Activated CD4-positive, CD25-positive, alpha-beta regulatory T cell treated with anti-CD3 and anti-CD28 coated beads, Interleukin-2, amount 50 U/mL, for 24 hours (primary cell): ENCODE measurements around the gene GLDC.
A peak's percentile ranks its signal among the peaks of the same experiment; 100 is the strongest.

Experiments used
- ATAC-seq, 2 donors: fragments of 150-1000 bp; cut with Tn5 transposase; one replicate each; pipeline ENCODE4 v1.10.0; 2021; ENCODE audit warnings: mild to moderate bottlenecking in 1 of 2, moderate library complexity in 1 of 2

GLDC gene

DNA sequence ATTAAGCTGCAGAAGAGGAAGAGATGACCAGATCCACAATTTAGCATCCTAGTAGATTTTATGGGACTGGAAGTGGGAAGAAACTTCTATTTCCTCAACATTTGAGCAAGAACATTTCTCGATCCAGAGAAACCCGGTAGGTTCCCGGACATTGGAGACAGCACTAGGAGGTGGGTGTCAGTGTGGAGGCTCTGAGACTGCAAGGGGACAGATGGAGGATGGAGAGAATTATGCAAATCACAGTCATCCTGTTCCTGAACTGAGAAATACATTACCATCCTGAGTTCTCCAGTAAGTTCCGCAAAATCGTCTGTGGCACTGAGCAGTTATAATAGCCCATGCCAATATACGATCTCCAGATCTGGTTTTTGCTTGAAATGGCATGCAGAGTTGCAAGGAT lies 25.6 kb downstream of the GLDC start:
- no peak for ATAC-seq

DNA sequence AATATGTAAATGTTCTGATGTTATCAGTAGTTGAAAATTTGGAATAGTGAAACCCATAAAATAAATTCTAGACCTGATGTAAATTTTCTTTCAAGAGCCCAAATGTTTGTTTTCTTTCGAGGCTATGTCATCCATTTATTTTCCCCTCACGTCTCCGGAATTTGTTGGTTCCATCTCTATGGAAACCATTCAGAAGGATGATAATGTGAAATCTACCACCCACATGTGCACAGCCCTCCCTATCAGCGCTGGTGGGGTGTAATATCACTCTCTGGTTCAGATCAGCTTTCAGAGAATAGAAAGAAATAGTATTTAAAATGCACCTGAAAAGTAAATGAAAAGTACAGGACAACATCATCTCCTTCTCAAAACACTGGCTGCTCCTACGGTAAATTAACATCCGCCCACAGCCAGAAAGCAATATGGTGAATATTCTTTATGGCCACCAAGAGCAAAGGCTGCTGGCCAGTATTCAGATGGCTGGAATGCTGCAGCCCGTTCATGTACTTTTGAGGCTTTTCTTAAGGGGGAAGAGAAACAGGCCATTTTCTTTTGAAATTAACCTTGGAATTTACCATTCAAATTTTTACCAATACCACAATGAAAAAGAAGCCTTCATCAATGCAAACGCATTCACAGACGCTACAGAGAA lies 28.5 kb downstream of the GLDC start:
- no peak for ATAC-seq

DNA sequence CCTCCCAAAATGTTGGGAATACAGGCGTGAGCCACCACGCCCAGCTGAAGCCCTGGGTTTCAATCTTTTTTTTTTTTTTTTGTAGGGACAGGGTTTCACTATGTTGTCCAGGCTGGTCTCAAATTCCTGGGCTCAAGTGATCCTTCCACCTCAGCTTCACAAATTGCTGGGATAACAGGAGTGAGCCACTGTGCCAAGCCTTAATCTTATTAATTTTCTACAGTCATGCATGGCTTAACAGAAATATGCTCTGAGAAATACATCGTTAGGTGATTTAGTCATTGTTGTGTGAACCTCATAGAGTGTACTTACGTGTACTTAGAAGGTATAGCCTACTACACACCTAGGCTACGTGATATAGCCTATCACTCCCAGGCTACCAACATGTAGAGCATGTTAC lies 31.0 kb downstream of the GLDC start:
- no peak for ATAC-seq

DNA sequence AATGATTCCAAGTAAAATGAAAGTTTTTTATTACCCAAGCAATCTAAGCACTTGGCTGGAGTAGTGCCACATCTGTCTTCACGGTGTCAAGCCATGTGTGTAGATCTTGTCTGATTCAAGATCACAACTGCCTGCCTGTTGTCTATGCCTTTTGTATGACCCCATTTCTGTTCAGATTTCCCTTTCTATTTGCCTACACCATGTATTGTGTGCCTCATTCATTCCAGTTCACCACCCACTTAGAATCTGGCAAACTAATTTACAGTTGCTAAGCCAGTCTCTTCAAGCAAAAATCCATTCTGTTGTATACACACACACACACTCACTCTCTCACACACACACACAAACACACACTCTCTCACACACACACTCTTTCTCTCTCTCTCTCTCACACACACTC lies 33.7 kb downstream of the GLDC start:
- ATAC-seq, result no peak

DNA sequence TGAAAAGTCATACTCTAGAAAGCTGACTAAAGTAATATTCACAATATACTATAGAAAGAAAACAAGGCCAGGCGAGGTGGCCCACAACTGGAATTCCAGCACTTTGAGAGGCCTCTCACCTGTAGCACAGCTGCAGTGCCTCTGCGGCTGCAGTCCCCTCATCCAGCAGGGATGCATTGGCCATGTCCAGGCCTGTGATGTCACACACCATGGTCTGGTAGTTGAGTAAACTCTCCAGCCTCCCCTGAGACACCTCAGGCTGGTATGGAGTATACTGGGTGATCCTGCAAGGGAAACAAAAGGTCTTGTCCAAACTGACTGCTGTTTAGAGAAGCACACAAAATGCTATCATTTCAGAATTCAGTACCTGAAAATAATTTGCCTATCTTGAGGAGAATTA lies 35.5 kb downstream of the GLDC start:
- ATAC-seq, result no peak

DNA sequence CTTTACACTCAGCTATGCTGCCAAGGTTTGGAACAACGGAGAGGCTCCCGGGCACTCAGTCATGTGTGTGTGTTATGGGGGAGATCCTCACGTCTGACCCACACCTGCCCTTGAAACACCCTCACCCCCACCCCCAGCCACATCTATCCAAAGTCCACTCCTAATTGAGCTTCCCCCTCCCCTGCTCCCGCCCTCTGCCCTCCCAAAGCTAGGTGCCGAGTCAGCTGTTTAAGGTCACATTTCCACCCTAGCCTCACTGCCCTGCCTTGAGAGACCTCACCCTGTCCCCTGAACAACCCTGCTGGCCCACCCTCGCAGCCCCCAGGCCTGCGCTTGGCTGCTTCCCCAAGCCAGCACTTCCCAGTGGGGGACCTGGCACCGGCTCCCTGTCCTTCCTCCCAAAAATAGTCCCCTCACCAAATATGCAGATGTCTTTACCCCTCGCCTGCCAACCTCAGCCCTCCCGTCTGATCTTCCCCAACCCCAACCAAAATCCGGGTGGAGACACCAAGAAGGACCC lies 36.0 kb downstream of the GLDC start:
- no peak for ATAC-seq

DNA sequence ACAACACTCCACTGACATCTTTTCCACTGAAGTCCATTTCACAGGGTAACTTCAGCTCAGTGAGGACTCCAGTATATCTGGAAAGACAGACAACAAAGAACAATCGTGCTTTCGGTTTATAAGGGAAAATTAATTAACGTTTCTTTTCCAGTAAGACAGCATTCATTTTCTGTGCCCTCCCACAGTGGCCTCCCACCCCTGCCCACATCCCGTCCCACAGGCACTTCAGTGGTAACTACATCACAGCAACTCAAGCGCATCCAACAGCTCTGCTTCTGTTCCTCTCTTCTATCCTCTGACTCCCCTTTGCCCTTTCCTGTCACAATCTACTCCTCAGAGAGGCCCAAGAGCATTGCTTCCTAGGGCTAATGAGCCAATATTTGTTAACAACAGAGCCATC lies 40.3 kb downstream of the GLDC start:
- ATAC-seq, result peak; percentile 27 to 41

DNA sequence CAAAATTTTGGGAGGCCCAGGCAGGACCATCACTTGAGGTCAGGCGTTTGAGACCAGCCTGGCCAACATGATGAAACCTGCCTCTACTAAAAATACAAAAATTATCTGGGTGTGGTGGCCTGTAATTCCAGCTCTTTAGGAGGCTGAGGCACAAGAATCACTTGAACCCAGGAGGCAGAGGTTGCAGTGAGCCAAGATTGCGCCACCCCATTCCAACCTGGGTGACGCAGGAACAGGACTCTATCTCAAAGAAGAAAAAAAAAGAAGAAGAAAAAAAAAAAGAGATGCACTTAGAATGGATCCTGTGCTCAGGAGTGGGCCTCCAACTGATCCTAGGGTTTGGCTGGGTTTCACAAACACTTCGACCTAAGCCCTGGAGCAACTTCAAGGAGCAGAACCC lies 45.1 kb downstream of the GLDC start:
- ATAC-seq, result no peak

DNA sequence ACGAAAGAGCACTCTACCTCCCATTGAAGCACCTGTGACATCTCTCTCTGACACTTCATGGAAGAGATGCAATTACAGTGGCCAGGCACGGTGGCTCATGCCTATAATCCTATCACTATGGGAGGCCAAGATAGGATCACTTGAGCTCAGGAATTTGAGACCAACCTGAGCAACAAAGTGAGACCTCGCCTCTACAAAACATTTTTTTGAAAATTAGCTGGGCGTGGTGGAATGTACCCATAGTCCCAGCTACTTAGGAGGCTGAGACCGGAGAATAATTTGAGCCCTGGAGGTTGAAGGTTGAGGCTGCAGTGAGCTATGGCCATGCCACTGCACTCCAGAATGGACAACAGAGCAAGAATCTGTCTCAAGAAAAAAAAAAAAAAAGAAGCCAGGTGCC lies 45.5 kb downstream of the GLDC start:
- no peak for ATAC-seq

DNA sequence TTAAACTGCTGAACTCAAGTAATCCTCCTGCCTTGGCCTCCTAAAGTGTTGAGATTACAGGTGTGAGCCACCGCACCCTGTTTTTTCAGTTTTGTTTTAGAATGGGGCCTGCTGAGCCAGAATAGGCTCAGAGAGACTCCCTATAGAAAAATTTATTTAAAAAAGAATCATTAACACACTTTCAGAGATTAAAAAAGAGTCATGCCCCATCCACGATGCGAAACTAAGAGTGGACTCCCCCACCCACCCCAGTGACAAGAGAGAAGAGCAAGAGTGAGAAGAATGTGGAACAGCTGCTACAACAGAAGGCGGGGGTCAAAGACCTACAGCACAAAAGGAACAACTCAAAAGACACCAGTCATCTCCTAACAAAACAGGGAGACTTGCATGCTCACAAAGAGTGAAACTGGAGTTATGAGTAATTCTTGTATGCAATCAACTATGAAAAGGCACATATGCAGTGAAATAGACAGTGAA lies 47.2 kb downstream of the GLDC start:
- ATAC-seq, result peak; percentile 75 to 83

DNA sequence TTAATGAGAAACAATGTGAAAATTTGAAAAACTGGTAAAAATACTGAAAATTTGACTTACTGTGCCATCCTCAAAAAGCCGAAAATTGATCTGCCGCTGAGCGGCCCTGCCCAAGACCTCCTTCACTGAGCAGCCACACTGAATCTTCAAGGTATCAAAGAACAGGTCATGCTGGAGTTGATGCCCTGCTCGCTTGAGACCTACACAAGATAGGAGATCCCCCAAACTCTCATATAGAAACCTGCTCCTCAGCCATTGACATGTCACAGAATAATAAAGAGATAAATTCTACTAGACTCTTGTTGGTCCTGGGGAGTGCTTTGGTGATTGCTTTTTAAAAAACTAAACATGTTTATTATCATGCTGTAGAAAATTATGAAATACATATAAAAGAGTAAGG lies 52.7 kb downstream of the GLDC start:
- no peak for ATAC-seq

DNA sequence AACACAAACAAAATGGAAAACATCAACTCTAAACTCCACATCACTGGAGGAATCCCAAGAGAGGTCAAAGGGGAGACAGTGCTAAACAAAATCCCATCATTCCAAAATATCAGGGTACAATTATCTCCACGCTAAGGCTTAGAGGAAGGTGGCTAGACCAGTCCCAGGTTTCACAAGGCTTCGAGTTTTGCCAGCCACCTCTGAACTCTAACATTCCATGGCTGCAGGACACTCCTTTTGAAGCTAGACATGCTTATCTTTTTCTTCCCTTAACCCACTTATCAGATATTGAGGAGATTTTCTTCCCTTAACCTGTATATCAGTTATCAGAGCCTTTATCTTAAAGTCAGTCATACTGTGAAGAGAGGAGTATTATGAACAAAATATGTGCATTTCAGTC lies 53.3 kb downstream of the GLDC start:
- no peak for ATAC-seq

DNA sequence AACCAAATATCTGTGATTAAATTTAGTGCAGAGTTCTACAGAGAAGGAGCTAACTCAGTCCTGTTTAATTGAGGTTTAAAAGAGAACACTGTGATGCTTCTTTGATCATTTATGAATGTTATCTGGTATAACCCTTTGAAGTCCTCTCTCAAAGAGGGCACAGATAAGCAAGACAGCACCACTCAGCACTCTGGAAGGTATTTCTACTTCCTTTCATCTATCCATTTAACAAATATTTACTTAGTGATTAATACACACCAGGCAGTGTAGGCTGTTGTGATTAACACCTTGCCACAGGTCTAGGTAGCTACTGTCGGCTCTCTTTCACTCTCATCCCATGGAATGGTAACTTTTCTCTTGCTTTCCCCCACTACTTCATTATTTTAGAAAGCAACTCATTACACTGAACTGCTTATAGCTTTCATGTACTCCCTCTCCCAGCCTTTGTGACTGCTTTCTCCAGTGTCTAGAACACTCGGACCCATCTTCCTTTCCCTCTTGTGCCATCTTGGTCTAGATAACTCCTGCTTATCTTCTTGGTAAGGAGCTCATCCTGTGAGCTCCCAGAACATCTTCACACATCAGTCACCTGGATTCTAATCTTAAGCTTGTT lies 54.7 kb downstream of the GLDC start:
- no peak for ATAC-seq

DNA sequence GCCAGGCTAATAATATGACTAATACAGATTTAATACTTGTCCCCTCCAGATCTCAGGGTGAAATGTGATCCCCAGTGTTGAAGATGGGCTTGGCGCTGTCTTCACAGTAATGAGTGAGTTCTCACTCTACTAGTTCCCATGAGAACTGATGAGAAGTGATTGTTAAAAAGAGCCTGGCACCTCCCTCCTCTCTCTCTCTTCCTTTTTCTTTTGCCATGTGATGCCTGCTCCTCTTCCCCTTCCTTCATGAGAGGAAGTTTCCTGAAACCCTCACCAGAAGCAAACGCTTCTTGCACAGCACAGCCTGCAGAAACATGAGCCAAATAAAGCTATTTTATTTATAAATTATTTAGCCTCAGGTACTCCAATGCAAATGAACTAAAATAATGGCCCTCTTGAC lies 55.2 kb downstream of the GLDC start:
- no peak for ATAC-seq

DNA sequence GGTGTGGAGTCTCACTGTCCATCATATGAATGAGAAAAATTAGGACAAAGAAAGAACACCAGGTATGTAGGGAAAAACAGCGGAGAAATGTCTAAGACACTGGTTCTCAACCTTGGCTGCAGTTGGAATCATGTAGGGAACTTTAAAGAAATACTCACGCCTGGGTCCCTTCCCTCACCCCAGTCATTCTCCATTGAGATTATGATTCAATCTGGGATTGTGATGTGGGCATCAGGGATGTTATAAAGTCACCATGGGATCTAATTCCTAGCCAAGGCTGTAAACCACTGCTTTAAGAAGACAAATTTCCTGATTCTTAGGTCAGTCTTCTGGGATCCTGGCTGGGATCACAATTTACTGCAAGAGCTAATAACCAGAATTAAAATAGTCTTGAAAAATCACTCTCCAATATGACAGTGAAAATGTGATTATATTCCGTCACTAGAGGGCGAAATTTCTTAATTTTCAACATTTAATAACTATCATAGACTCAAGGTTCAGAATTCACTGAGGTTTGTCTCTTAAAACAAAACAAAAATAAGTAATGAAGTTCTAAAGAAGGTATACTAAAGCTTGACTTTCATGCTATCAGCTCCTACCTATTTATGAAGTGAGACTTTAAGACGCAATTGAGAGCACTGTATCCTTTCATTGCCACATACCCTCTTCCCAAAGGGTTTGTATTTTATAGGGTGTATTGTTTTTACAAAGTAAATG lies 60.5 kb downstream of the GLDC start:
- ATAC-seq, result no peak

DNA sequence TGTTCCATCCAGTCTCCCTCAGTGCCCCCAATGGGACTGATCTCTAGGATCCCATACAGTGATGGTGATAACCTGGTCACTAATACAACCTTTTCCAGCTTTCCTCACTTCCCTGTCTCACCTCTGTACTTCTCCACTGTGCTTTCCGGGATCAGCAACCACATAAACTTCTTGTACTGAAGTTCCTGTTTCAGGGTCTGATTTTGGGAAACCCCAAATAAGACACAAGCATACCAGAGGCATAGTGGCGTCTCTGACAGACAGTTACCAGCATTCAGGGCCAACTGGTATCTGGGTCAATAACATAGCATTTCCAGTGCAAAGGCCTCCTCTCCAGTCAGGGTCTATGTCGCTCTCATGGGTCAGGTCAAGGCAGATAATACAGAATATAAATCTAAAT lies 64.3 kb downstream of the GLDC start:
- no peak for ATAC-seq

DNA sequence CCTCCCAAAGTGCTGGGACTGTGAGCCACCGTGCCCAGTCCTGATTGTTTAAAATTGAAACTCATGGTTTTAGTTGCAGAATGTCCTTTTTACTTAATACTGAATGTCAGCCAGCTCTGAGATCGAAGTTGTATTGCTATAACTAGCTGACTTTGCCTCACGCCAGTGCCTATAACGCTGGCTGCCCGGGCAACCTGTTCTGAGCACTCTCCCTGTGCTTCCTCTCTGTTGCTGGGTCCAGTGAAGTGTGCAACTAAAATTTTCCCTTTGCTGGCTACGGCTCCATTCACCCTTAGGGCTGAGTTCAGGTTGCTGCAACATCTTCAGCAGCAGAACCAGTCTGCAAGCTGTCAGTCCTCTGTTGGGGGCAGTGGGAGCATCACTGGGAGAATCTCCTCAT lies 65.9 kb downstream of the GLDC start:
- no peak for ATAC-seq

DNA sequence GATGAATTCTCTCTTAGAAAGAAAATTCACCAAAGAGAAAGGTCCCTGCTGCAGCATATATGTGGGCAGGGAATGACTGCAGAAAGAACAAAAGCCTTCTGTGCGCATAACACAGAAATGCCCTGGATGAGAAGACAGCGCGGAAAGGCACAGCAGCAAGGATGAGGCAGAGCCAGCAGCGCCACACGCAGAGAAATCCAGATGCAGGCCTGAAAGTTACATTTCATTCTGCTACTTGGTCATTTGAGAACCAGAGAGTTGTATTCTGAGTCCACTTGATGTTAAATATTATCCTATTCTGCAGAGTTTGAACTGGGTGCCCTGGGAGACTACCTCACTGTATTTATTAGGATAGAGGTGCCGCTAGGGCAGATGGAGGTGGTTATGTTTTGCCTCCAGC lies 68.5 kb downstream of the GLDC start:
- no peak for ATAC-seq

DNA sequence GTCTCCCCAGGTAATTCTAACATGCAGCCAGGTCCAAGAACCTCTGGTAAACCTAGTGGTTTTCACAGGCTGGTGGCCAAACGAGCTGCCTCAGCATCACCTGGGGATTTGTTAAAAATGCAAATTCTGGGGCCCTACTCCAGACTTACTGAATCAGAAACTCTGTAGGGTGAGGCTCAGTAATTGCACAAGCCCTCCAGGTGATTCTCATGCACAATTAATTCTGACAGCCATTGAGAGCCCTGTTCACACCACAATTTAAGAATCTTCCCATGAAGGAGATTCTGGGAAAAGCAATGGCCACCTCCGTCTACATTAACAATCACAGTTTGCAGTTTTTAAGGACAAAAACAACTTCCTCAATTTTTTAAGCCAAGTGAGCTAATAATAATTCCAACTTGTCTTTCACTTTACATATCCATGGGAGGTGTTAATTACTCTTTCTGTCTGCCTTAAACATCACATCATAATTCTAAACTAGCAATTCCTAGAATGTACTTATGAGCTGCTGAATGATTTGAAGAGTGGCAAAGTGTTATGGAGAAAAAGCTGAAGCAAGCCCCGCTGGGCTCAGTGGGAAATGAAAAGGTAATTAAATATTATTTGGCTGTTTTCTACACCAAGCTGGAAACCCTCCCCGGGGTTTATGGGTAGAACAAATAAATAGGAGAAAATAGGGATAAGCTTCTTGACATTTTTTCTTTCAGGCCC lies 70.0 kb downstream of the GLDC start:
- no peak for ATAC-seq

DNA sequence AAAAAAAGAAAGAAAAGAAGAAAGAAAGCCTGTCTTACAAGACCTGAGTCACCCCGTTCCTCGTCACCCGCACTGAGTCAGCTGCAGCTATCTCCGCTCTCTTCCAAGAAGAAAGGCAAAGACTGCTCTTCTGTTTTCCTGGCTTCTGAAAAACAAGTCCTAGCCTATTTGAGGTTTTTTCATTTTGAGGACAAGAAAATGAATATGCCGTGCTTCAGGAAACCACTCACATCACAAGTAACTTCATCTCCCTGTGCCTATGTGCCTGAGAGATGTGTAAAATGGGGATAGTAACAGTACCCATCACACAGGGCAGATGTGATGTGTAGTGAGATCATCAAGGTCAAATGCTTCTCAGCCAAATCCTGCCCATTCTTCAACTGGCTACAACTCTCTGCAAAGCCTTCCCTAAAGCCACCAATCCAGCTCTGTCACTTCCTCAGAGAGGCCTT lies 78.4 kb downstream of the GLDC start:
- ATAC-seq, result peak; percentile 61 to 70

DNA sequence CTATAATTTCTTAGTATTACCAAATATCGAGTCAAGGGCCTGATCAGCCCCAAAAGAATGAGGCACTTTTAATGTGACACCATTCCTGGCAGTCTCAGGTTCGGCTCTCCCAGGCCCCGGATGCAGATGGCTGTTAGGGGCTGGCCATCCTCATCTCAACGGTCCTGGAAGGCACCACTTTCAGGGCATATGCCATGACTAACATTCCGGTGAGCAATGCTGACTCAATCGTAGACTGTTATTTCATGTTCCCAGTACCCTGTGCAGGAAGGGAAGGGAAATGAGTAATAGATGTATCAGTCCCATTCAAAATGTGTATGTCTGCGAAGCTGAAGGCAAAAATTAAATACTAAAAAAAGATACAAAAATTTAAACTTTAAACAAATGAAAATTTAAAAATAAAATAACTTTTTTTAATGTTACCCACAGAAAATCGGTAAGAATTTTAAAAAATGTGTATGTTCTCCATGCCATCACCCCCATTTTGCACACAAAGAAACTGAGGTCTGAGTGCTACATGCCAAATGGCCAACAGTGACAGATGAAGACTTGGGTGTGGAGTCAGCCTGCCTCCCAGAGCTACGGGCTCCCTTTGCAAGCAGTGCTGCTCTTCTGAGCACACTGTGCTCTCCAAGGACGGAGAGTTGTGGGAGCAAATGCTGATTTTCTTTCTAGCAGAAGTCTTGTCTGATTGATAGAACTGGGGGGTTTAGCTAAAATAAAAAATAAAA lies 79.0 kb downstream of the GLDC start:
- ATAC-seq, result peak; percentile 88 to 90

DNA sequence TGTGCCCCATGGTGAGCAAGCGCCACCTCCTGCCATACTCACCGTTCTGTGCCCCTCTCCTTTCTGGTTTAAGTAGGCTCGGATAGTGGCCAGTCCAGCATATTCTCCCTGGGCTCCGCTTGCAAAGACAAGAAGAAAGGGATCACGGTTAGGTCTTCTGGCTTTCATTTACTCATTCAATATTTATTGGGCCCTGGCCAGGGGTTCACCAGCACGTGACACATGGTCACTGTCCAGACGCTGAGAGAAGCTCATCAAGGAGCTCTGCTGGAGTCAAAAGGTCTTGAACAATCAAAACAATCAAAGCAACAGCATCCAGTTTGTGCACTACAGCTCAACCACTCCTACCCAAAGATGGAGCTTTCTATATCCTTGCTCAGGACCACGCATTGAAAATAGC lies 80.2 kb downstream of the GLDC start:
- no peak for ATAC-seq

DNA sequence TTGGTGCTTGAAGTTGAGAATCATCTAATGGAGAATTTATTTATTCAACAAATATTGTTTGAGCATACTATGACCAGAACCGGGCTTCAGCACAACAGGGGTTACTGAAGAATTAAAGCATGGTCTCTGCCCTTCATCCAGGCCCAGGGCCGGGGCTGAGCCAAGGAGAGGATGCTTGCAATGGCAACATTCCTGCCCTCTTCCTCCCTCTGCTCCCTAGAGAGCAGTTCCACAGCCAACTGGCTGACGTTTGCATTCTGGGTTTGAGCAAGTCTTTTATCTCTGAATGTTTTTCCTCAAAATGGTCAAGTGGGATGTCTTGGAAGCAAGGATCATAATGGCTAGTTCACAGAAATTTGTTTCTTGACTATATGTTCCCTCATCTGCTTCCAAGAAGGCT lies 80.7 kb downstream of the GLDC start:
- no peak for ATAC-seq
